ENCODE data around the gene CACNA1G.

CACNA1G gene

DNA sequence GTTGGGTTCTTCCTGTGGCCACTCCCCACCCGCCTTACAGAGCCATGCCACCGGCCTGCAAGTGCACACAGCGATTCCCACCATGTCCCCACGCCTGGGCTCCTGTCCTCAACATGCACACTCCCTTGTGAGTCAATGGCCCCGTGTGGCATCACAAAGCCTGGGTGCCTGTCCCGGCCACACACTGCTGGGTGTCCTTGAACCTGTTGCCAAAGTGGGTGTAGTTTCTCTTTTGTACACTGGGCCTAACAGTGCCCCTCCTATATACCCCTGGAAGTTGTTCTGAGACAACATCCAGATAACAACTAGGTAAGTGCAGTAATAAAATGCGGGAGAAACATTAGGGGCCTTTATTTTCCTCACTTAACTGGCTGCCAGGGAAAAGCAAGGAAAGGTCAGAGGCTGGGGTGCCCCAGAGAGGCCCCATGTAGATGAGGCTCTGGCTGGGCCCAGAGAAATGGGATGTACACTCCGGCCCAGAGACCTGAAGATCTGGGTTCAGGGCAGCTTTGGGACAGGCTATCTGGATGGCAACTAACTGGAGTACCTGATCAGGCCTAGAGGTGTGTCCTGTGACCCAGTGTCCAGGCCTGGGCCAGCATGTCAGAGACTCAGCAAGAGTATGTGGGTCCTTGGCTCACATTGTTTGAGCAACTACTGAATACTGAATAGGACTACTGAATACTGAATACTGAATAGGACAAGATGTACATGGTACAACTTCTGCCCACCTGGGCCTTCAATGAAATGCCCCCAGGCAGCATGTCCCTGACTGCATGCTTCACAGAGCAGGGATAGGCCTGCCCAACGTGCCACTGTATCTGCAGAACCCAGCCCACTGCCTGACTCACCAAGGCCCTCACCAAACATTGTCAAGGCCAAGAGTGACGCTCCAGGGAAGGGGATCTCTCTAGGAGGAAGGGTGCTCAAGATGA is 82.5 kb downstream of the CACNA1G start:
- no peak overlapping the region for H3K27ac ChIP-seq
- TF ChIP-seq, protein P1, sequence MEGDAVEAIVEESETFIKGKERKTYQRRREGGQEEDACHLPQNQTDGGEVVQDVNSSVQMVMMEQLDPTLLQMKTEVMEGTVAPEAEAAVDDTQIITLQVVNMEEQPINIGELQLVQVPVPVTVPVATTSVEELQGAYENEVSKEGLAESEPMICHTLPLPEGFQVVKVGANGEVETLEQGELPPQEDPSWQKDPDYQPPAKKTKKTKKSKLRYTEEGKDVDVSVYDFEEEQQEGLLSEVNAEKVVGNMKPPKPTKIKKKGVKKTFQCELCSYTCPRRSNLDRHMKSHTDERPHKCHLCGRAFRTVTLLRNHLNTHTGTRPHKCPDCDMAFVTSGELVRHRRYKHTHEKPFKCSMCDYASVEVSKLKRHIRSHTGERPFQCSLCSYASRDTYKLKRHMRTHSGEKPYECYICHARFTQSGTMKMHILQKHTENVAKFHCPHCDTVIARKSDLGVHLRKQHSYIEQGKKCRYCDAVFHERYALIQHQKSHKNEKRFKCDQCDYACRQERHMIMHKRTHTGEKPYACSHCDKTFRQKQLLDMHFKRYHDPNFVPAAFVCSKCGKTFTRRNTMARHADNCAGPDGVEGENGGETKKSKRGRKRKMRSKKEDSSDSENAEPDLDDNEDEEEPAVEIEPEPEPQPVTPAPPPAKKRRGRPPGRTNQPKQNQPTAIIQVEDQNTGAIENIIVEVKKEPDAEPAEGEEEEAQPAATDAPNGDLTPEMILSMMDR (conservative IDR thresholded peaks at IDR 0.05), result no peak

DNA sequence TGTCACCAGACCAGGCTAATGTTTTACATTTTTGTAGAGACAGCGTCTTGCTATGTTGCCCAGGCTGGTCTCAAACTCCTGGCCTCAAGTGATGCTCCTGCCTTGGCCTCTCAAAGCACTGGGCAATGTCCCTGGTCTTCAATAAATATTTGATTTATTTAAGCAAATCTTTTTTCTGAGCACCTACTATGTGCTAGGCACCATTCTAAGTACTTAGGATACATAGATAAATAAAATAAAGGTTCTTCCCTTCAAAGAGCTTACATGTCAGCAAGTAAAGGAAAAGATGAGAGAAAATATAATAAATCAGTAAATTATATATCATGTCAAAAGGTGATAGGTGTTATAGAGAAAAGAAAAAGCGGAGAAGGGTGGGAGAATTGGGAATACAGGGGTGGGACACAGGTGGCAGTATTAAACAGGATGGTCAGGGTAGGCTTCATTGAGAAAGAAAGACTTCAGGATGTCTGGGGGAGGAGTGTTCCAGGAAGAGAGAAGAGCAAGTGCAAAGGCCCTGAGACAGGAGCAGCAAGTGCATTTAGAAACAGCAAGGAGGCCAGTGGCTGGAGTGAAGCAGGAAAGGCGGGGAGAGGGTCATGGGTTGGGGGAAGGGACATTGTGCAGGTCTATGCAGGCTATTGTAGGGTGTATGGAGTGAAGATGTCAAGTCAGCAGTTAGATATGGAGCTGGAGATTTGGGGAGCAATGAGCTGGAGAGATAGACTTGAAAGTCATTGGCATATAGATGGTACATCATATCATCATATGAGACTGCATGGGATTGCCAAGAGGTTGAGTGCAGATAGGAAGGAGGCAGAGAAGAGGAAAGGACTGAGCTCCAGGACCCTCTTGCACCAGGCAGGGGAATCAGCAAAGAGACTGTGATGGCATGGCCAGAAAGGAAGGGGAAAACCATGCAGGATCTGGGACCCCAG is 85.5 kb downstream of the CACNA1G start:
- TF ChIP-seq, protein P1 (conservative IDR thresholded peaks at IDR 0.05), result no peak
- no peak overlapping the region for H3K27ac ChIP-seq

DNA sequence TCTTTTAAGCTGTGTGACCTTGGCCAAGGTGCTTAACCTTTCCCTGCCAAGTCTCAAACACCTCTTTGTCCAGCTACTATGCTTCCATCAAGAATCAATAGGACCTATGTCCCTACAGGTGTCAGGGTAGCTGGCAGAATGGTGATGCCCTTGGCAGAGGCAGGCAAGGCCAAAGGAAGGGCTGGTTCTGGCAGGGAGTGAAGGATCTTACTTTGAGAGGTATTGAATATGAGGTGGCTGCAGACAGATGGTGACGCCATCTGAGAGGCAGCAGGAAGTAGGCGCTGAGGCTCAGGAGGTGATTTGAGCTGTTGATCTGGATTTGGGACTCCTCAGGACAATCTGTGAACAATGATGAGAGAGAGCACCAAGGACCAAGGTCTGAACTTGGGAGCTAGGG is 86.7 kb downstream of the CACNA1G start:
- TF ChIP-seq, protein P1 (conservative IDR thresholded peaks at IDR 0.05), result no peak
- H3K27ac ChIP-seq, result no peak overlapping the region

DNA sequence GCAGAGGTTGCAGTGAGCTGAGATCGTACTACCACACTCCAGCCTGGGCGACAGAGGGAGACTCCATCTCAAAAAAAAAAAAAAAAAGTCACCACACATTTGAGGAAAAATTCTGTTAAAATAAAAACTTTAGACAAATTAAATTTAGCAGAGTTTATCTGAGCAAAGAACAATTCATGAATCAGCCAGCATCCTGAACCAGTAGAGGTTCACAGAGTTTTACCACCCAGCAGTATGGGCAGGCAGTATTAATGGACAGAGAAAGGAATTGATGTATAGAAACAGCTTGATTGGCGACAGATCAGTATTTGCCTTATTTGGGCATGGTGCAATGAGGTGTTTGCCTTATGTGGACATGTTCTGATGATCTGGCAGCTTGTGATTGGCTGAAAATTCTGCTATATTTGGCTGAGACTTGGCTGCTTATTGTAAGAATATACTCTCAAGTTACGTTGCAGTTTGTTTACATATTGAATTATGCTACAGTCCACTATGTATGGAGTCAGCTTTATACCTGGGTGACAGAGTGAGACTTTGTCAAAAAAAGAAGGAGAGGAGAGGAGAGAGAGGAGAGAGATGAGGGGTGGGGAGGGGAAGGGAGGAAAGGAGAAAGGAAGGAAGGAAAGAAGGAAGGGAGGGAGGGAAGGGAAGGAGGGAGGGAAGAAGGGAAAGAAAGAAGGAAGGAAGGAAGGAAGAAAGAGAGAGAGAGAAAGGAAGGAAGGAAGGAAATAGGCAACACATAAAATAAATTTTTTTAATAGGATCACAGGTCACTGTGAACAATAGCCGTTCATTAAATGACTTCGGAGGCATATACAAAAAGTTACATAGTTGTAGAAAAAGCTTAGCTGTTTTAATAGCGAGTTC is 88.8 kb downstream of the CACNA1G start:
- TF ChIP-seq, protein P1 (conservative IDR thresholded peaks at IDR 0.05), result no peak
- no peak overlapping the region for H3K27ac ChIP-seq

DNA sequence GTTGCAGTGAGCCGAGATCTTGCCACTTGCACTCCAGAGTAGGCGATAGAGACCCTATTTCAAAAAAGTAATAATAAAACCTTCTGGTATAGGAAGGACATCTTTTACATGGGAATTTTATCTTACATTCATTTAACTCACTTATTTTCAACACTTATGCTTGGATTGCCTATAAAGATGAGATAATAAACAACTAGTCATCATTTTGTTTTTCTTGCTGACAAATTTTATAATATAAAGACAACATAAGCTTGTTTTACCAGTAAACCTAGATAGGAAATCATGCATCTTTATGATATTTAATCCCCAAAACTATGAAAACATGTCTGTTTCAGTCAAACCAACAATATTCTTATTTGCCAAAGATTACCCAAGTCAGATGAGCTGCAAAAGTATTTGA is 91.1 kb downstream of the CACNA1G start:
- no peak overlapping the region for H3K27ac ChIP-seq
- TF ChIP-seq, protein P1 (conservative IDR thresholded peaks at IDR 0.05), result no peak

DNA sequence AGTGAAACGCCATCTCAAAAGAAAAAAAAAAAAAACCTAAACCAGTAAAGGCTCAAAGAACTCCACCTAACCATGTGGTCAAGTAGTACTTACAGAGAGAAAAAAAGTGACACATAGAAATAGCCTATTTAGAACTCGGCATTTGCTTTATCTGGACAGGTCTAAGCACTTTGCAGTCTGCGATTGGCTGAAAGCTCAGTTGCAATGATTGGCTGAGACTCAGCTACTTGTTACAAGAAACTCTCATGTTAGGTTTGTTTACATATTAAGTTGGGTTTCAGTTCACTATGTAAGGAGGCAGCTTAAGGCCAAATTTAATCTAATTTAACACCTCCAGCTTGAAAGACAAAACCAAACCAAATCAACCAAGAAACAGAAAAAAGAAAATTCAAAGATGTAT is 93.2 kb downstream of the CACNA1G start:
- TF ChIP-seq, protein P1 (conservative IDR thresholded peaks at IDR 0.05), result no peak
- no peak overlapping the region for H3K27ac ChIP-seq

Measured in VCaP (cell line).